Measurements from ENCODE around the gene TRIM49.
"Not testable (repeated sequence)": the region's sequence is repeated elsewhere in the genome, so short reads cannot be mapped to it uniquely, and the experiment has no call there.

TRIM49 gene, protein sequence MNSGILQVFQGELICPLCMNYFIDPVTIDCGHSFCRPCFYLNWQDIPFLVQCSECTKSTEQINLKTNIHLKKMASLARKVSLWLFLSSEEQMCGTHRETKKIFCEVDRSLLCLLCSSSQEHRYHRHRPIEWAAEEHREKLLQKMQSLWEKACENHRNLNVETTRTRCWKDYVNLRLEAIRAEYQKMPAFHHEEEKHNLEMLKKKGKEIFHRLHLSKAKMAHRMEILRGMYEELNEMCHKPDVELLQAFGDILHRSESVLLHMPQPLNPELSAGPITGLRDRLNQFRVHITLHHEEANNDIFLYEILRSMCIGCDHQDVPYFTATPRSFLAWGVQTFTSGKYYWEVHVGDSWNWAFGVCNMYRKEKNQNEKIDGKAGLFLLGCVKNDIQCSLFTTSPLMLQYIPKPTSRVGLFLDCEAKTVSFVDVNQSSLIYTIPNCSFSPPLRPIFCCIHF

DNA sequence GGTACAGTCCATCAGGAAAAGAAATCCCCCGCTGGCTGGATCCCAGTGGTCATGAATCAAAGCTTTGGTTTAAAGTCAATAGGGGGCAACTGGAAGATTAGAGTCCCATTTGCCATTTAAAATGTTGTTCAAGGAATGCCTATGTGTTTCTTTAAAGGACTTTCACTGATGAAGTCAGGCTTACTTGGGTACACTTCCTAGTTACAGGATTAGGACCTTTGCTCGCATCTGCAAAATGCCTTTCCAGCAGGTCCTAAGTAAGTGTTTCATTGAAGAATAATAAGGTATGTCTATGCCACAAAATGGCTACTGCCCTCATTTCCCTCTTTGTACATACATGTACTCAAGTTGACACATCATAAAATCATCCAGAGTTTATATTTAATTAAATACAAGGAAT is at the start of gene TRIM49:
Gene TRIM49, minus strand, starts transcription at position 101 of the 400 bp plus-strand sequence. CDS start 4,106 bp downstream, outside the sequence.
- DNase-seq (ENCODE audit: low read depth in 2 of 2), result not testable (repeated sequence)

DNA sequence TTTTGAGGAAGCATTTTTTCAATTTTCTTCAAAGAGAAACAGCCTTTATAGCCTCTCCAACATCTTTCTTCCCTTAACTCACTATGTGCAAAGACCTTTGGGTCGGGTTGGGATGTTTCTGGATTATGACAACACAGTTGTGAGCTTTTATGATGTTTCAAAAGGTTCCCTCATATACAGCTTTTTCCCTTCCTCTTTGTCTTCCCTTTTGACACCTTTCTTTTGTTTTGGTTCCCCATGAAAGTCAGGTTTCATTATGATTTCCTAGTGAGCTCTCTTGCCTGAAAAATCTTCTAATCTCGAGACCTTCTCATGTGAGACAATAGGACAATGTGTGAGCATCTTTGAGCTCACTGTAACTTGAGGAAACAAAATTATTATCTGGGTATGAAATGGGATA is 18.3 kb upstream of the TRIM49 start:
- not testable (repeated sequence) for DNase-seq (ENCODE audit: low read depth in 2 of 2)

DNA sequence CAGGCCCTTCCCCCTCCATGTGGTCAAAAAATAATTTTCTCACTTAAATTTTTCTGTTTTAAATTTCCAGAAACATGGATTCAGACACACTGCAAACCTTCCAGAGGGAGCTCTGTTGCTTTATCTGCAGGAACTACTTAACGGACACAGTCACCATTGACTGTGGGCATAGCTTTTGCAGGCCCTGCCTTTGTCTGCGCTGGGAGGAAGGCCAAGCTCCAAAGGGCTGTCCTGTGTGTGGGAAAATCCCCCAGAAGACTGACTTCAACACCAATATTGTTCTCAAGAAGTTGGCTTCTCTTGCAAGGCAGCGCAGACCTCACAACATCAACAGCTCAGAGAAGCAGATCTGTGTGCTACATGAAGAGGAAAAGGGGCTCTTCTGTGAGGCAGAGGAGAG is 11.6 kb upstream of the TRIM49 start:
- DNase-seq (ENCODE audit: low read depth in 2 of 2), result not testable (repeated sequence)

DNA sequence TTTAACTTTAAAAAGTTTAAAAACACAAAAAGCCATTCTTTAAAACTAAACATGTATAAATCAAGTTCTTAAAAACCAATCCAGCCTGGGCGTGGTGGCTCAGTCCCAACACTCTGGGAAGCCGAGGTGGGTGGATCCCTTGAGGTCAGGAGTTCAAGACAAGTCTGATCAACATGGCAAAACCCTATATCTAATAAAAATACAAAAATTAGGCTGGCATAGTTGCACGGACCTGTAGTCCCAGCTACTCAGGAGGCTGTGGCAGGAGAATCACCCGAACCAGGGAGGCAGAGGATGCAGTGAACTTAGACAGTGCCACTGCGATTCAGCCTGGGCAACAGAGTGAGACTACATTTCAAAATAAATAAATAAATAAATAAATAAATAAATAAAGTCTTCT is 5.2 kb upstream of the TRIM49 start:
- DNase-seq (ENCODE audit: low read depth in 2 of 2), result not testable (repeated sequence)

DNA sequence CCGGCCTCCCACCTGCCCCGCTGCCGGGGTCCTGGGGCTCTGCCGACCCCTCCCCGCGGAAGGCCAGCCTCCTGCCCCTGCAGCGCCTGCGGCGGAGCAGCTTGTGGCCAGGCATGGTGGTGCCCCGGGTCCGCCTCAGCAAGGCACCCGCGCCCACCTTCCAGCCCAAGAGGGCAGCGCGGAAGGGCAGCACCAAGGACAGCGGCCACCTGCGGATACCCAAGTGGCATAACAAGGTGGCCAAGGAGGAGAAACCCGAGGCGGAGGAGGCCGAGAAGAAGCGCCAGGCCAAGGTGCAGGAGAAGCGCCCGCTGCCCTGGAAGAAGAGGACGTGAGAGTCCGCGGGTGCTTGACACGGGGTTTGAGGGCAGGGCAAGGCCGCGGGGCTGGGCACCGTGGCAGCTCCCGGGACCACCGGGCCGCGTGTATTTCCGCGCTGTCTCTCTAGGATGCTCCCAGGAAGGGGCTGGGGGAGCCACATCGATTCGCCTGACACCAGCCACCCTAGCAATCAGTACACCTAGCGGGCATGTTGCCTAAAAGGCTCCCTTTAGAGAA is 20.8 kb downstream of the TRIM49 start:
- DNase-seq (ENCODE audit: low read depth in 2 of 2), result not testable (repeated sequence)

DNA sequence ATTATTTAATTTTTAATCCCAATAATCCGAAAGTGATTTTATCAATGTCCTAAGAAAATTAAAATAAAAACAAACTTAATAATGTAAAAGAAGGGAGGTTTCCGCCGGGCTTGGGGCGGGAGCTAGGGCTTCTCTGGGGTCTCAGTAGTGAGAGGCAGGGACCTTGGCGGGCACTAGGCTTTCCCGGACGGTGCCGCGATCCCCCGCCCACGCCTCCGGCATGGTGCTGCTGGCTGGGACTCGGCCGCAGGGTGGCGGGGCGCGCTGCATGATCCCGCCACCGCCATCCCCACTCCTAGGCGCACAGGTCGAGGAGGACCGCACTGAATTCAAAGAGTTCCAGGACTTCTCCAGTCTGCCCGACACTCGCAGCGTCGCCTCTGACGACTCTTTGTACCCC is 22.6 kb downstream of the TRIM49 start:
- not testable (repeated sequence) for DNase-seq (ENCODE audit: low read depth in 2 of 2)

DNA sequence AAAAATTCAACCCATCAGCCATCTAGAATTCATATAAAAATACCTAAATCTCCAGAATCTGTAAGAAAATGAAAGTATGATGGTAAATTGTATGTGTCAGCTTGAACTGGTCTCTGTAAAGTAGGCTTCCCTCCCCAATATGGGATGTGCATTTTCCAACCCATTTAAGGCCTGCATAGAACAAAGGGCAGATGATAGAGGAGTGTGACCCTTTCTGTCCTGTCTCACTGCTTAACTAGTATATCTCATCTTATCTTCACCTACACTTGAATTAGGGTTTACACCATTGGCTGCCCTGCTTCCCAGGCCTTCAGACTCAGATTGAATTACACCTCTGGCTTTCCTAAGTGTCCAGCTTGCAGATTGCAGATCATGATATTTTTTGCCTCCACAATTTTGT is 57.6 kb downstream of the TRIM49 start:
- not testable (repeated sequence) for DNase-seq (ENCODE audit: low read depth in 2 of 2)
